GM12873 (cell line): Measurements from ENCODE around the gene TPPP3.
A peak's percentile ranks its signal among the peaks of the same experiment; 100 is the strongest.

Experiments used
- CTCF ChIP-seq: IDR thresholded peaks from 2 replicates; pipeline ENCODE4 v1.5.1; 2012; ENCODE audit warnings: low read depth, mild to moderate bottlenecking, moderate library complexity, low read length, control low read depth; ENCODE audit not compliant: insufficient read depth; ENCODE audit errors: missing control alignments

Gene TPPP3

GRCh38 chr16:67399218-67399733 is 6.0 kb upstream of the TPPP3 start:
- TF ChIP-seq CTCF, result peak; percentile 80

- no peak for TF ChIP-seq CTCF
Observed at GRCh38 chr16:67398546-67399217, 5.4 kb upstream of the TPPP3 start.

GRCh38 chr16:67397812-67398545 is 4.7 kb upstream of the TPPP3 start:
- TF ChIP-seq CTCF, result peak; percentile 17

- no peak for TF ChIP-seq CTCF
Observed at GRCh38 chr16:67397036-67397801, 3.9 kb upstream of the TPPP3 start.

- TF ChIP-seq CTCF, result no peak
Observed at GRCh38 chr16:67396159-67397035, 3.1 kb upstream of the TPPP3 start.

- no peak for TF ChIP-seq CTCF
Observed at GRCh38 chr16:67395458-67396158, 2.3 kb upstream of the TPPP3 start.
